ENCODE measurements around the gene SLC10A3.

- TF ChIP-seq POLR2A (IDR thresholded peaks at IDR 0.05; ENCODE audit: low read depth, low read length) (no peak), POLR2AphosphoS5 (IDR thresholded peaks at IDR 0.05; ENCODE audit: low read depth, low read length) (no peak), PAX5 (IDR thresholded peaks at IDR 0.05; ENCODE audit: insufficient read depth, low read length, severe bottlenecking) (no peak), TAF1 (IDR thresholded peaks at IDR 0.05; ENCODE audit: low read depth, low read length) (no peak), POU2F2 (IDR thresholded peaks at IDR 0.05; ENCODE audit: low read depth, low read length) (no peak)
Measured at GRCh38 chrX:154532690-154533089, 42.3 kb upstream of the SLC10A3 start.

Data from GM12891 (cell line).